GM10266 (cell line): ENCODE results near the gene BAIAP2L1.

Experiments
- DNase-seq: peaks from one replicate; pipeline ENCODE4 v3.0.0; 2012; ENCODE audit errors: extremely low spot score
- CTCF ChIP-seq: IDR thresholded peaks from 2 replicates; pipeline ENCODE4 v1.5.1; 2012; ENCODE audit warnings: mild to moderate bottlenecking, low read depth; ENCODE audit not compliant: control insufficient read depth, insufficient read depth; ENCODE audit errors: missing control alignments

The BAIAP2L1 gene

DNA sequence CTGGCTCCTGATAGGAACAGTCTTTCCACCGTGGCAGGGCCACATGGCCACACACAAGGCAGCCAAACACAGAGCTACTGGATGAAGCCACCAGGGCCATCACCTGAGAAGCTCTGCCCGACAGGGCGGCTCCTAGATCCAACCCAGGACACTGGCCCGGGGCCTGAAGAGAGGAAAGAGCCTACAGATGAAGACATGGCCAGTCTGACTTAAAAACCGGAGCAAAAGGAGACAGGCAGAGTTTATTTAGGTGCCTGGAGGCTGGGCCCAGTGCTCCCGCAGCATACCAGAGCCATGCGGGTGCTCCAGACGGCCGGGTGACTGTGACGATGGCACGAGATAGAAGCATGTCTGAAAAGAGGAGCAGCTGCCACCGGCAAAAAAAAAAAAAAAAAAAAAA, 152.7 kb downstream of the BAIAP2L1 start:
- TF ChIP-seq CTCF: no peak
- no peak for DNase-seq

DNA sequence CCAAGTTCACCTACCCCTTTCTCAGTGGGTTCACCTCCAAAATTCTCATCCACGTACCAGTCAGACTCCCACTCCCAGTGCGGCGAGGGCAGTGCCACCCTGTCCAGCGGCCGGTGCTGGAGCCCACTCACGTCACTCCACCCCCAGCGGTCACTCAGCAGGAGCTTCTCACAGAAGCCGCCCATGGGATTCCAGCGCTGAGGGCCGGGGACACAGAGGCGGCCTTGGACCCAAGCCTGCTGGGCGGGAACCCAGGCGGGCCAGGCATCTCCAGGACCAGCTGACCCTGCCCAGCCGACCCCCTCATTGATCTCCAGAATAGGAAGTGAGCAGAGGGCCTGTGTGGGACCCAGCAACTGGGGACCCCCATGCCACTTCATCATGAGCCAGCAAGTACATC, 156.0 kb downstream of the BAIAP2L1 start:
- no peak for TF ChIP-seq CTCF
- no peak for DNase-seq

DNA sequence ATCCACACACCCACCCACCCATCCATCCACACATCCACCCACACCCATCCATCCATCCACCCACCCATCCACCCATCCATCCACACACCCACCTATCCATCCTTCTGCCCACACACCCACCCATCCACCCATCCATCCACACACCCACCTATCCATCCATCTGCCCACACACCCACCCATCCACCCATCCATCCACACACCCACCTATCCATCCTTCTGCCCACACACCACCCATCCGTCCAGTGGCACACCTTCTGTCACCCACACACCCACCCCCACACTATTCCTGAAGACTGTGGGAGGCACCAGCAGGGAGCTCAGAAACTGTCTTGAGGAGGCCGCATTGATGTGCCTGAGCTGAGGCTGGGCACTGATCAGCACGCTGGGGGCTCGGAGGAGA, 158.0 kb downstream of the BAIAP2L1 start:
- no peak for TF ChIP-seq CTCF
- no peak for DNase-seq

GRCh38 chr7:98242342-98242741, 158.5 kb downstream of the BAIAP2L1 start:
- no peak for DNase-seq
- no peak for TF ChIP-seq CTCF

DNA sequence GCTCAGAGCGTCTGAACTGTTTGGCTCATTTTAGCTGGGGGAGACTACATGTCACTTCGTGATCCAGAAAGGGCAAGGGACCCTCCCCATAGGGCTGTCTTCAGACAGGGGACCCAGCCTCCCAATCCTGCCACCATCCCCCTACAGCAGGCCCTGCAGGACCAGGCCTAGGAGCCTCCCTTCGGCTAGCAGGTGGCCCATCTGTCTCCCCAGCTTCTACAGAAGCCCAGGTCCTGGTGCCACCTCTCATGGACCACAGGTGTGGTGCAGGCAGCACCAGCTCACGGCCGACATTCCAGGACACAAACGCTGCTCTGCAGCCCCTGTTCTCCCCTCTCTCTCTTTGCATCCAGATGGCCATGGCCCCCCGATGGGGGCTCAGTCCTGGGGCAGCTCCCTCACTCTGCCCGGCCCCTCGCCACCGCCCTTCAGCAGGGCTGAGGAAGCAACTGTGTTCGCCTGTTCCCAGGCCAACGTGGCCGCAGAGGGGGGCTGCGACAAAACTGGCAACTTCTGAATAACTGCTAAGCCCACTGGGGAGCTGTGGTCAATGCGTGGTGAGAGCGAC, 159.1 kb downstream of the BAIAP2L1 start:
- no peak for DNase-seq
- no peak for TF ChIP-seq CTCF
